NCI-H1436 (cell line): ENCODE results near the gene PRDM16.

ENCODE experiments used
- DNase-seq: peaks from one replicate; lab custom pipeline; 2025; lab: John Stamatoyannopoulos, UW

PRDM16 gene

DNA sequence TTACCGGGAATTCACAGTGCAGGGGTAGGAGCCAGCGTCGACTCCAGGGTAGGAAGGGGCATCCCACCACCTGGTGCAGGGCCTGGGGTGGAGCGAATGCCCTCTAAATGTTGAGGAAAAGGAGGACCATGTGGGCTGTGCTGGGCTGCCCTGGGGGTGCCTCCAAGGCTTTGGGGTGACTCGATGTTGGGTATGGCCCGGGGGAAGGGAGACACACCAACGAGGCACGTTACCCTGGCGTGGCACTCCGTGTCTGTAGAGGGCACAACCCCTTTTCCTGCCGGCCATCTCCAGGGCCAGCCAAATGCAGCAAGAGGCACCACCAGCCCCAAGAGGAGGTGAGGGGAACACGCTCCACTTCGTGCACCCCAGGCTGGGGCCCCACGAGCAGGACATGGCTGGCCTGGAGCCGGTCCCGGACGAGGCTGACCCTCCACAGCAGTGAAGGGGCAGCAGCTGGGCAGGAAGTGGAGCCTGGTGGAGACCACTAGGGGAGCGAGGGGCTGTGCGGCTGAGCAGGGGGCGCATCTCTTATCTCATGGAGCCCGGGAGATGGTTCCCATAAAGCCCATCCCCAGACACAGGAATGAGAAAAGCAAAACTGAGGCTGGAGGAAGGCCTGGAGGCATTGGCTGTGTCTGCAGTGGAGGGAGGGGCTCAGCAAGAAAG is 36.5 kb upstream of the PRDM16 start:
- no peak for DNase-seq

DNA sequence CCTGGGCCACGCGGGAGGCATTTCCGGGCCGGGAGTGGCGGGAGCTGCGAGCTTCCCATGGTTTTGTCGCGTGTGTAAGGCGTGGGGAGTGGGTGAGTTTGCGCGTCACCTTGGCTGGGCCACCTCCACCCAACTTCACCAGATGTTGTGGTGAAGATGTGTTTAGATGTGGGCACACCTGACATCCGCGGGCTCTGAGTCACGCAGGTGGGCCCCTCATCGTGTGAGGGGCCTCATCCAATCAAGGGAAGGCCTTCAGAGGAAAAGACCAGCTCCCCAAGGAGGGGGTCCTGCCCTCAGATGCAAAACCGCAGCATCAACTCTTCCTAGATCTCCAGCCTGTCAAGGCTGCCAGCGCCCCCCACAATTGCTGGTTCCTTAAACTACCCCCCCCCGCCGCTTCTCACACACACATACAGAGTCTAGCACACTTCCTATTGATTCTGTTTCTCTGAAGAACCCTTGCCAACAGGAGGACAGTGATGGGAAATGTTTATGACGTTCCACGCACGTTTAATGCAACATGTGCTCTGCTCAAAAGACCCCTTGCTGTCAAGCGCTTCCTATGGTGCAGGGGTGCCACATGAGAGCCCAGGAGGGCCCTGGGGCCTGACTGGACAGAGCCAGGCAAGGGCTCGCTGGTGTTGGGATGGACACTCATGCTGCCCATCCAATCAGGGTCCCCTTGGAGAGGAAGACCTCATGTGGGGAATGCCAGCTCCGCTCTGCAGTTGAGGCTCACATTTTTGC is 35.8 kb upstream of the PRDM16 start:
- DNase-seq = no peak

DNA sequence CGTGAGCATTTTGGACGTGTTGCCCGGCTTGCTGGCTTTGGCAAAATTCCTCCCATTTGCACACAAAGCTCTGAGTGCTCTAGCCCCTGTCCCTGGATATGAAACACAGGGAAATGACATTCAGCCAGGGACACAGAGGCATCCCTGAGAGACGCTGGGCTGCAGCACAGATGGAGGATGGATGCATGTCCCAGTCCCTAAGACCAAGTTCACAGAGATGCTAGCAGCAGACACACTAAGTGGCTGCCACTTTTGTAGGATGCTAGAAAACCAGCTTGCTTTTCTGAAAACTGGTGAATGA is 35.3 kb upstream of the PRDM16 start:
- no peak for DNase-seq

DNA sequence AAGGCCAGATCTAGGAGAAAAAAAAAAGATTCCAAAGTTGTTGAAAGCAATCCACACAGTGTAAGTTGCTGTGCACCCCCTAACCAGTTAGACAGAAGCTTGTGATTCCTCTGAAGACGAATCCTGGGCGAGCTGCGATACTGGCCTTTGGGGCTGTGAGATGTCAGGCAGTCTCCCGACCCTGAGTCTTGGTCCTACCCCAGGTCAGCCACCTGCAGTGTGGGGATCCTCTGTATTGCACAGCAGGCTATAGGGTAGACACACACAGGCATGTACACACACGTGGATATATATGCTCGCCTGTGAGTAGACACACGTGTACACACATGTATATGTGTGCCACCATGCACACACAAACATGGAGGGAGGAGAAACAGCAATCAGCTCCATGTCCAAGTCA is 34.8 kb upstream of the PRDM16 start:
- DNase-seq = no peak

- DNase-seq = no peak
These were observed 34.1 kb upstream of the PRDM16 start for GRCh38 chr1:3034728-3035562.

DNA sequence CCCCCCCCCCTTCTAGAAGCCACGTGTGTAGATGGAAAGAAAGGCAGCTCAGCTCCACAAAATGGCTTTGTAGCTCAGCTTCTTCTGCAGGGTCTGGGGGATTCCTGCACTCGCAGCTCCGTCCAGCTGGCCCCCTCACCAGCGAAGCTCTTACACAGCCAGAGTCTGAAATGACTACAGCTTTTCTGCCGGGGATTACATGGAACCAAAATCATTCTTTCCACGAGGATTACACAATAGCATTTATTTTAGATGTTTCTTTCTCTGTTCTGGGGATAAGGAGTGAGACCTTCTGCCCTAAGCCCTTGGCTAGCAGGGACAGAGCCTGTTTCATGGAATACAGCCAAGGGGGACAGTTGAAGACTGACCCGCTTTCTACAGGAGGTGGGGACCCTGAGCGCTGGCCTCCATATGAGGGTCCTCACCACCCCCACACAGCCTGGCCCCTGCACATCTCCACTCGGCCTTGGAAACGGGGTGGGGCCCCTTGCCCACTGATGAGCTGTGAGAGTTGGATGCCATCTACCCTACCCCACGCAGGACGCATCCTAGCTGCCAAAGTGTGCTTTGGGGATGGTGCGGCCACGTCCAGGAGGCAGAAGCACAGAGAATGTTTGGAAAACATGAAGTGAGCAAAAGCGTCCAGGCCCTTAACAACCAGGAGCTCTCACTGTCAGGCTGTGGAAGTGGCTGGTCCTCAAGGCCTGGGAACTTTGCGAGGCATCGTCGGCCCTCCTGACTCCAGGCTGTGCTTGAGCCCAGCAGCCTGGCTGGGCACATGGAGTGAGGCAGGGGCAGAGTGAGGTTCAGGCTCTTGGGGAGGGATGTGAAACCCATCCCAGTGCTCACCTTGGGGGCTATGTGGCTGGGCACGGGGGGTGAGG is 33.2 kb upstream of the PRDM16 start:
- no peak for DNase-seq

- no peak for DNase-seq
These were observed 32.3 kb upstream of the PRDM16 start for GRCh38 chr1:3036447-3037280.

DNA sequence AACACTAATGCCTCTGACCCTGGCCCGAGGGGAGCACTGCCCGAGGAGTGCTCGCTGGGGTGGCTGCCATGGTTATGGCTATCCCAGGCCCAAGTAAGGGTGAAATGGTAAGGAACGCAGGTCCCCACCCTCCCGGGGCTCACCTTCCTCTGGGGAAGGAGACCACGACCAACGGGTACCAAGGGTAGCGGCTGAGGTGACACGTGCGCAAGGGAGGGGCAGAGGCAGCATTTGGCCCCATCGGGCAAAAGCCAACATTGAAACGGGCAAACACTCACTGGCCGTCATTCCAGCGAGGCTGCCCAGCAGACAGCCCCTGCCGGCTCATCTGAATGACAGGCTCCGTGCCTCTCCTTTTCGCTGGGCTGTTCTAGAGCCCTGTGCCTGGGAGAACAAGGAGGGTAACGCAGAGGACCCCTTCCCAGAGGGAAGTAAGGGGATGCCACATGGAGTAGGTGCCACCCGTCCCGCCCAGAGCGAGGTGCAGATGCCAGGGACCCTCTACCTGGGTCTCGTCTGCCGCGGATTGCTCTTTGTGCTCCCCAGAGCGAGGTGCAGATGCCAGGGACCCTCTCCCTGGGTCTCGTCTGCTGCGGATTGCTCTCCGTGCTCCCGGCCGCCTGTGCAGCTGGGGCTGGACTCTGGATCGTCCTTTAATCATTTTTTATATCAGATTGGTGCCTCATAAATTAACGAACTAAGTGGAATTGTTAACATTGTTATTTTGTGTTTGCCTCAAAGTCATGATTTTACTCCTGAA is 31.5 kb upstream of the PRDM16 start:
- no peak for DNase-seq

GRCh38 chr1:3038113-3038551 is 30.9 kb upstream of the PRDM16 start:
- no peak for DNase-seq

- DNase-seq = no peak
These were observed 30.3 kb upstream of the PRDM16 start for GRCh38 chr1:3038571-3039181.

GRCh38 chr1:3040004-3040403 is 29.0 kb upstream of the PRDM16 start:
- DNase-seq = no peak

DNA sequence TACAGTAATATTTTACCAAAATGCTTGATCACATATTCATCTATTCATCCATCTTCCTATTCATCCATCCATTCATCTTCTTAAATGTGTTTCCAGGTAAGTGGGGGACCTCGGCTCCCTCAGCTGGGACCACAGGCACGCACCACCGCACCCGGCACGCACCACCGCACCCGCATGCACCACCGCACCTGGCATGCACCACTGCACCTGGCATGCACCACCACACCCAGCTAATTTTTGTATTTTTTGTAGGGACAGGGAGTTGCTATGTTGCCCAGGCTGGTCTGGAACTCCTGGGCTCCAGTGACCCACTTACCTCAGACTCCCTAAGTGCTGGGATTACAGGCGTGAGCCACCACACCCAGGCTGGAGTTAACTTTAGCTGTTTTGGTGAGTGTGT is 26.5 kb upstream of the PRDM16 start:
- no peak for DNase-seq

- no peak for DNase-seq
These were observed 19.8 kb upstream of the PRDM16 start for GRCh38 chr1:3049164-3049563.

DNA sequence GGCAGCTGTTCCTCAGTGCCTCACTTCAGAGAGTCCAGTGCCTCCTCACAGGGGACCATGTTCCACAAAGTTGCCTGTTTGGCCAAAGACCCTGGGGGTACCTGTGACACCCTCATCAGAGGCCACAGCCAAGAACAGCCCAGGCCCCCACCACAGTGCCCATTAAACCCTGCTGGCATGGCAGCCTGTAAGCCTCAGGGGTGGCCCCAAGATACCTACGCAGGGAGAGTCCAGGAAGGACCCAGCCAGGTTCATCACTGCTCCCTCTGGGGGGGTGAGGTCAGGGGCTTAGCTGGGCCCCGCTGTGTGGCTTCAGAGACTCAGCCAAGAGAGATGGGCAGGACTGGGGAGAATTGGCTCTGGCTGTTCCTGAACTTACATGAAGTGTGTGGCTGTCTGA is 19.1 kb upstream of the PRDM16 start:
- no peak for DNase-seq

GRCh38 chr1:3050603-3051002 is 18.4 kb upstream of the PRDM16 start:
- no peak for DNase-seq

DNA sequence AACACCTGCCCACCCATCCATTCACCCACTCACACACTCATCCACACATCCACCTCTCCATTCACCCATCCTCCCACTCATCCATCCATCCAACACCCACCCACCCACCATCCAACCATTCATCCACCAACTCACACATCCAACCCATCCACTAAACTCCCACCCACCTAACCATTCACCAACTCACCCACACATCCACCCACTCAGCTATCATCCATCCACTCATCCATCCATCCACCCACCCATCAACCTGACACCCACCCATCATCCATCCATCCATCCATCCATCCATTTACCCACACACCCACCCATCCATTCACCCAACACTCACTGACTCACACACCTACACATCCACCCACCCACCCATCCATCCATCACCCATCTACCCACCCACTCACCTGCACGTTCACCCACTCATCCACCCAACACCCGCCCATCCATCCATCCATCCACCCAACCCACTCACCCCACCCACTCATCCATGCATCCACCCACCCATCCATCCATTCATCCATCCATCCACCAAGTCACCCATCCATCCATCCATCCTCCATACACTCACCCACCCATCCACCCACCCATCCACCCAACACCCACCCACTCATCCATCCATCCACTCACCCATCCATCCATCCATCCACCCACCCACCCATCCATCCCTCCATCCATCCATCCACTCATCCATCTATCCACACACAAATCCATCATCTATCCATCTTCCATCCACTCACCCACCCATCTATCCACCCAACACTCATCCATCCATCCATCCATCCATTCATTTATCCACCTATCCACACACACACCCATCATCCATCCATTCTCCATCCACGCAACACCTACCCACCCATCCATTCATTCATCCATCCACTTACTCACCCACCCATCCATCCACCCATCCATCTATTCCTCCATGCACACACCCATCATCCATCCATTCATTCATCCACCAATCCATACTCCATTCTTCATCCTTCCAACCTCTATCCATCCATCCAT is 17.4 kb upstream of the PRDM16 start:
- no peak for DNase-seq

DNA sequence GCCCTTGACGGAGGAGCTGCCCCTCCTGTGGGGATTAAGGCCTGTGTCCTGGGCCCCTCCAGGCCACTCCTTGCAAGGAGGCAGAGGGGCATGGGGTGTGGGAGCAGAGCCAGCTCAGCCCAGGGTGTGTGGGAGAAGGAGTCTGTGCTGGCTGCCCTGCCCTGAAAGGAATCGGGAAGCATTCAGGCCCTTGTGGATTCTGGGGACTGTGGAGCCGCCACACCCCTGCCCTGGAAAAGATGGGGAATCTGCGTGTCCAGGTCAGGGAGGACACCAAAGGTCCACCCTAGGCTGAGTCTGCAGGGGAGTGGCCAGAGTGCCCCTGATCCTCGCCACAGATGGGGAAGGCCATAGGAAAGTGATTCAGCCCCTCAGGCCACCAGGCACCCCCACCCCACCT is 16.5 kb upstream of the PRDM16 start:
- DNase-seq = no peak

DNA sequence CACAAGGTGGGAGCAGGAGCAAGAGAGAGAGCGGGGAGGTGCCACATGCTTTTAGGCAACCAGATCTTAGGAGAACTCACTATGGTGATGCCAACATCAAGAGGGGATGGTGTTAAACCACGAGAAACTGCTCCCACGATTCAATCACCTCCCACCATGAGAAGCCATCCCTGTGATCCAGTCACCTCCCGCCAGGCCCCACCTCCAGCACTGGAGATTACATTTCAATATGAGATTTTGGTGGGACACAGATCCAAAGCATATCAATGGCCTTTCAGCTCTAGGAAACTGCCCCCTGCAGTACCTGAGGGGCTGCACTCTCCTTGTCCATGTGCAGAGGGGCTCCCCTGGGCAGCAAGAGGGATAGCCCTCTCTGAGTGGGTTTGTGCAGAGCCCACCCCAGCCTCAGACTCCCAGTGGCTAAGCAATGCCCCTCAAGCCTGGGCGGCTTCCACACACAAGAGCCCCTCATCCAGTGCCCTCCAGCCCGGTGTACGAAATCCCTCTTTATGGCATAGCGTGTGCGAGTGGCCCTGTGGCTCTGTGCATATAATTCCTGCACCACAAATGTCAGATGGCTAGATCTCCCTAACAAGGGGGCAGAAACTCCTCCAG is 15.5 kb upstream of the PRDM16 start:
- DNase-seq = no peak
